Tibial nerve (tissue), 4 donors: ENCODE data around the gene ZNF234.

Source experiments
- CTCF ChIP-seq, 5 experiments: fragments of 200-600 bp in 3 of 5; fragments of 450-650 bp in 2 of 5; sonication (generic) in 3 of 5; IDR thresholded peaks; one replicate each; pipeline ENCODE4 v1.5.1; 2016 to 2019; ENCODE audit warnings: antibody characterized with exemption in 5 of 5, mild to moderate bottlenecking in 3 of 5, moderate library complexity in 2 of 5
- EP300 ChIP-seq, 2 donors: sonication (generic); formaldehyde crosslinking; IDR thresholded peaks; one replicate each; pipeline ENCODE4 v1.6.1; 2017; ENCODE audit warnings: antibody characterized with exemption in 2 of 2, mild to moderate bottlenecking in 1 of 2

DNA sequence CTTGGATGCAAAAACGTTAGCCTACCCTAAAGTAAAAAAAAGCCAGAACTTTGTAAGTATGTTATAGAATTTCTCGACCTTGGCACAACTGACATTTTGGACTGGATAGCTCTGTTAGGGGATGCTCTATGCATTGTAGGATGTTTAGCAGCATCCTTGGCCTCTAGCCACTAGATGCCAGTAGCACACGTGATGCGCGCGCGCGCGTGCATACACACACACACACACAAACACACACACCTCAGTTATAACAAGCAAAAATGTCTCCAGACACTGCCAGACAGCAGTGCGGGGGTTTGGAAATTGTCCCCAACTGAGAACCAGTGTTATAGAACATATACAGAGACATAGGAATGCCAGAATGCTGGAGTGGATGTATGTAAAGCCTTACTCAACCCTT, 40.8 kb downstream of the ZNF234 start:
- TF ChIP-seq CTCF (IDR thresholded peaks at IDR 0.05) (no peak), EP300 (IDR thresholded peaks at IDR 0.05) (no peak)
